ENCODE data around the gene LARP6.
A peak's percentile ranks its signal among the peaks of the same experiment; 100 is the strongest.

The LARP6 gene

GRCh38 chr15:70829371-70830166 lies 24.4 kb downstream of the LARP6 start:
- TF ChIP-seq, protein P1, sequence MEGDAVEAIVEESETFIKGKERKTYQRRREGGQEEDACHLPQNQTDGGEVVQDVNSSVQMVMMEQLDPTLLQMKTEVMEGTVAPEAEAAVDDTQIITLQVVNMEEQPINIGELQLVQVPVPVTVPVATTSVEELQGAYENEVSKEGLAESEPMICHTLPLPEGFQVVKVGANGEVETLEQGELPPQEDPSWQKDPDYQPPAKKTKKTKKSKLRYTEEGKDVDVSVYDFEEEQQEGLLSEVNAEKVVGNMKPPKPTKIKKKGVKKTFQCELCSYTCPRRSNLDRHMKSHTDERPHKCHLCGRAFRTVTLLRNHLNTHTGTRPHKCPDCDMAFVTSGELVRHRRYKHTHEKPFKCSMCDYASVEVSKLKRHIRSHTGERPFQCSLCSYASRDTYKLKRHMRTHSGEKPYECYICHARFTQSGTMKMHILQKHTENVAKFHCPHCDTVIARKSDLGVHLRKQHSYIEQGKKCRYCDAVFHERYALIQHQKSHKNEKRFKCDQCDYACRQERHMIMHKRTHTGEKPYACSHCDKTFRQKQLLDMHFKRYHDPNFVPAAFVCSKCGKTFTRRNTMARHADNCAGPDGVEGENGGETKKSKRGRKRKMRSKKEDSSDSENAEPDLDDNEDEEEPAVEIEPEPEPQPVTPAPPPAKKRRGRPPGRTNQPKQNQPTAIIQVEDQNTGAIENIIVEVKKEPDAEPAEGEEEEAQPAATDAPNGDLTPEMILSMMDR (IDR thresholded peaks at IDR 0.05; ENCODE audit: control insufficient read depth, insufficient read depth, low read depth, low read length, missing control alignments): no peak
- DNase-seq (ENCODE audit: low read depth): no peak
- H3K4me3 ChIP-seq (ENCODE audit: control insufficient read depth, low read depth, low read length): no peak overlapping the region

DNA sequence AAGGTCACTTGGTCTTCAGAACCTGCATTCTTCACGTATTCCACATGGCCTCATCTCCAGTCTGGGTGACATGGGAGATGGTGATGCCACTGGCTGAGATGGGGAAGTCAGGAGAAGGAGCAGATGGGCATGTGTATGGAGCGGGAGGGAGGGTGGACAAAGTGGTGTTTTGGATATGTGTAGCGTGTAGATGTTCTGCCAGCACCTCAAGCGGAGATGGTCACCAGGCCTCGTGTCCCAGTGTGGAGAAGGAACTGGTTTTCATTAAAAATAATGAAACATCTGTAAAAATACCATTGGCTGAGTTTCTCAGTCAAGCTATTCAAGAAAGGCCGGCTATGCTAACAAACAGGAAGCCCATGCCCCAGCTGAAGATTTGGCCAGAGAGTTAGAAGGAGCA lies 26.2 kb downstream of the LARP6 start:
- TF ChIP-seq, protein P1 (IDR thresholded peaks at IDR 0.05; ENCODE audit: control insufficient read depth, insufficient read depth, low read depth, low read length, missing control alignments): no peak
- H3K4me3 ChIP-seq (ENCODE audit: control insufficient read depth, low read depth, low read length): no peak overlapping the region
- DNase-seq (ENCODE audit: low read depth): no peak

- DNase-seq (ENCODE audit: low read depth): peak; percentile 76
- TF ChIP-seq, protein P1 (IDR thresholded peaks at IDR 0.05; ENCODE audit: control insufficient read depth, insufficient read depth, low read depth, low read length, missing control alignments): no peak
- no peak overlapping the region for H3K4me3 ChIP-seq (ENCODE audit: control insufficient read depth, low read depth, low read length)
Observed at GRCh38 chr15:70826634-70827033, 27.3 kb downstream of the LARP6 start.

- H3K4me3 ChIP-seq (ENCODE audit: control insufficient read depth, low read depth, low read length): no peak overlapping the region
- TF ChIP-seq, protein P1 (IDR thresholded peaks at IDR 0.05; ENCODE audit: control insufficient read depth, insufficient read depth, low read depth, low read length, missing control alignments): no peak
- DNase-seq (ENCODE audit: low read depth): no peak
Observed at GRCh38 chr15:70825841-70826240, 28.1 kb downstream of the LARP6 start.

GRCh38 chr15:70823196-70823595 lies 30.8 kb downstream of the LARP6 start:
- no peak for DNase-seq (ENCODE audit: low read depth)
- H3K4me3 ChIP-seq (ENCODE audit: control insufficient read depth, low read depth, low read length): no peak overlapping the region
- TF ChIP-seq, protein P1 (IDR thresholded peaks at IDR 0.05; ENCODE audit: control insufficient read depth, insufficient read depth, low read depth, low read length, missing control alignments): no peak

DNA sequence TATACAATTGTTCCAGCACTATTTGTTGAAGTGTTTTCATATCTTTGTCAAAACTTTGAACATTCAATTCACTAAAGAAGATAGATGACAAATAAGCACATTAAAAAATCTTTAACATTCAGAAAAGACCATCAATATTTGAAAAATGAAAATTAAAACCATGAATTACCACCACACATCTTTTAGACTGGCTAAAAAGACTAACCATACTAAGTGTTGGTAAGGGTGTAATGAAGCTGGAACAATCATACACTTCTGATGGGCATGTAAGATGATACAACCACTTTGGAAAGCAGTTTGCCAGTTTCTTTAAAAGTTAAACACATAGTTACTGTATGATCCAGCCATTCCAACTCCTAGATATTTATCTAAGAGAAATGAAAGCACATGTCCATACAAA lies 33.7 kb downstream of the LARP6 start:
- no peak overlapping the region for H3K4me3 ChIP-seq (ENCODE audit: control insufficient read depth, low read depth, low read length)
- DNase-seq (ENCODE audit: low read depth): no peak
- TF ChIP-seq, protein P1 (IDR thresholded peaks at IDR 0.05; ENCODE audit: control insufficient read depth, insufficient read depth, low read depth, low read length, missing control alignments): no peak

Measured in AG09309 (cell line).